Dermis blood vessel endothelial cell (primary cell): ENCODE measurements around the gene SNX25. TPM values are rescaled to one million over a fixed set of nuclear protein-coding genes. Genes with fewer than 3 reads are reported as not detected.
A peak's percentile ranks its signal among the peaks of the same experiment; 100 is the strongest.
"Not testable (repeated sequence)": the region's sequence is repeated elsewhere in the genome, so short reads cannot be mapped to it uniquely, and the experiment has no call there.

Source experiments
- DNase-seq: peaks from one replicate; pipeline ENCODE4 v3.0.0; 2010
- total RNA-seq: library from RNA; depleted of rRNA; stranded (reverse); fragments of >200 nt; gene quantifications from 2 replicates; pipeline ENCODE4 v1.2.3, GENCODE V29; 2014

SNX25 gene
- total RNA-seq, 1 donor from 2014 or later: 73.2 TPM

DNA sequence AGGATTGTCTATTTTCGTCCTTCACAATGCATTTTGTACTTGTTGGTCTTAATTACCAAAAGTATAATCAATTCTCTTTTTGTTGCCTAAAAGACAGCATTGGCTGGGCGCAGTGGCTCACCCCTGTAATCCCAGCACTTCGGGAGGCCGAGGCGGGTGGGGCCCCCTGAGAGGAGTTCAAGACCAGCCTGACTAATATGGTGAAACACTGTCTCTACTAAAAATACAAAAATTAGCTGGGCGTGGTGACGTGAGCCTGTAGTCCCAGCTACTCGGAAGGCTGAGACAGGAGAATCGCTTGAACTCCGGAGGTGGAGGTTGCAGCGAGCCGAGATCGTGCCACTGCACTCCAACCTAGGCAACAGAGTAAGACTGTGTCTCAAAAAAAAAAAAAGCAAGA lies 4.3 kb upstream of the SNX25 start:
- DNase-seq: not testable (repeated sequence)

DNA sequence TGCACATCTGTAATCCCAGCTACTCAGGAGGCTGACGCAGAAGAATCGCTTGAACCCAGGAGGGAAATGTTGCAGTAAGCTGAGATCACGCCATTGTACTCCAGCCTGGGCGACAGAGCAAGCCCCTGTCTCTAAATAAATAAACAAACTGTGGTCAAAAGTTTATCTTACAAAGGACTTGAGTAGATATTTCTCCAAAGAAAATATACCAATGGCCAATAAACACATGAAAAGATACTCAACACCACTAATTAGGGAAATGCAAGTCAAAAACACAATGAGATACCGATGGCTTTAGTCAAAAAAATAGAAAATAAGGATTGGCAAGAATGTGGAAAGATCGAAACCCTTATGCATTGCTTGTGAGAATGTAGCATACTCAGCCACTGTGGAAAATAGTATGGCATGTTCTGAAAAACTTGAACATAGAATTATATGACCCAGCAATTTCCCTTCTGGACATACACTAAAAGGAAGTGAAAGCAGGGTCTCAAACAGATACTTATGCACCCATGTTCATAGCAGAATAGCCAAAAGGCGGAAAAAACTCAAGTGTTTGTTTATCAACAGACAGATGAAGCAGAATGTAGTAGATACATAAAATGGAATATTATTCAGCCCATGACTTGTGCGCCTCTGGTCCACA lies 3.6 kb upstream of the SNX25 start:
- no peak for DNase-seq

DNA sequence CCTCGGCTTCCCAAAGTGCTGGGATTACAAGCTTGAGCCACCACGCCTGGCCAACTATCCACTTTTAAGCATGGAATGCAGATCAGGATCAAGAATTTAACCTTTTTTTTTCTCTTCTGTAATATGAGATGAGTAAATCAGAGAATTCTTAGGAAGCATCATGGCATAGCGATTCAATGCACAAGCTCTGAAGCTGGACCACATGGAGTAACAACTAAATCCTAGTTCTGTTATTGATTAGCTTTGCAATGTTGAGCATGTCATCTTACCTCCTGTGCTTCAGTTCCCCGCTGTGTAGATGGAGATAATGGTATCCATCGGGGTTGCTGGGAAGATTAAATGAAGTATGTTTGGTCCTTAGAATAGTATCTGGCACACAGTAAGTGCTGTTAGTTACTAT lies 1.9 kb upstream of the SNX25 start:
- no peak for DNase-seq

DNA sequence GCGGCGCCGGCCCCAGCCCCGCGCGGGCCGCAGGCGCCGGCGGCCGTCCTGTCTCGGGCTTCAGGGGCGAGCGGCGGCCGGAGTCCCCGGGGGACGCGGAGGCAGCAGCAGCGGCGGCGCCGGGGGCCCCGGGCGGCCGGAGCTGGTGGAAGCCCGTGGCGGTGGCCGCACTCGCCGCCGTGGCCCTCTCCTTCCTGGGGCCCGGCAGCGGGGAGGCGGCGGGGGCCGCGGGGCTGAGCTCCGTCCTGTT lies 379 bp downstream of the SNX25 start:
- not testable (repeated sequence) for DNase-seq

DNA sequence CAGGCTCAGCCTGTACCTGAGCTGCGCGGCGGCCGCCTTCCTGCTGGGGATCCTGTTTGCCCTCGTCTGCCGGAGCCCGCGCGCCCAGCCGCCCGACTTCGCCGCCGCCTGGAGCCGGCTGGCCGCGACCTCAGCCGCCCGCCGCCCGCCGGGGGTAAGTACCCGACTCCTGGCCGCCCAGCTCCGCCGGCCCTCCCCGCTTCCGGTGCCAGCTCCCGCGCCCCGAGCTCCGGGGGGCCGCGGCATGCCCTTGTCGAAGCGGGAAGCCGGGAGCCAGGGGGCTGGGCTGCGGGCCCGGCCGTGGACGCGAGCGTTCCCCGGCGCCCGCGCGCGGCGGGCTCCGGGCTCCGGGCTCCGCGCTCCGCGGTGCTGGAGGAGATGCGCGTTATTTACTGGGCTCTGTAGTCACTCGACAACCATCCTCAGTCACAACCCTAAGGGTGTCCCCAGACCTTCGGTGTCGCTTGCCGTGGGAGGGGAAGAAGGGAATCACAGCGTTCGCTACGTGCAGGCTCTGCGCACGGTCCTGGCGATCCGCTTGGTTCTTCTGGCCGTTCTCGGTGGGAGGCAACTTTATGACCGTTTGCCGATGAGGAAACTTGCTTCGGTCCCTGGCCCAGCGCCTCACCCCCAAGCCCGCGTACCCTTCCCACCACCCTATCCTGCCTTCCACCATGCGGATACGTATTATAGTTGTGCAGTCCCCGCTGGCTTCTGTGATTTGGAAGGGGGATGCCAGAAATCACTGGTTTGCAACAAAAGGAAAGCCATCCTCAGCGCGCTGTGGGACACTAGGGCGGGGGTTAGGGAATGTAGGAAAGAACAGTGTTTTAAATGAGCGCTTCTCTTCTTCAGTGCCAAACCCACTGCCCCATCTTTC lies 944 bp downstream of the SNX25 start:
- DNase-seq: peak; percentile 68

DNA sequence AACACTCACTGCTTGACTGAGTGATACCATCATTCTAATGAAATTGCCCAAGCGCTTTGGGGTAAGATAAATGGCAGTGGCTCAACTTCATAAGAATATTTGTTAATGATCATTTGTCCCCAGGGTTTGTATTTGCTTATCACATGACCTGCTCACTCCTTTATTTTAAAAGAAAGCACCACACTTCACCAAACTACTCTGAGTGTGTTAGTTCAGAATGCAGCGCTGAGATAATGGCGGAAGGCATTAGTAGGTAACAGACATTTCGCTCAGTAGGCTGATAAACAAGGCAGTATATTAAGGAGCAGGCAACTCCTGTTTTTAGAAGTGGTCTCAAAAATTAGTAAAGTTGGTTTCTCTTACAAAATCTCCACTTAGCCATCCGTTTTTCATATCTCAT lies 1.6 kb downstream of the SNX25 start:
- peak; percentile 44 for DNase-seq

DNA sequence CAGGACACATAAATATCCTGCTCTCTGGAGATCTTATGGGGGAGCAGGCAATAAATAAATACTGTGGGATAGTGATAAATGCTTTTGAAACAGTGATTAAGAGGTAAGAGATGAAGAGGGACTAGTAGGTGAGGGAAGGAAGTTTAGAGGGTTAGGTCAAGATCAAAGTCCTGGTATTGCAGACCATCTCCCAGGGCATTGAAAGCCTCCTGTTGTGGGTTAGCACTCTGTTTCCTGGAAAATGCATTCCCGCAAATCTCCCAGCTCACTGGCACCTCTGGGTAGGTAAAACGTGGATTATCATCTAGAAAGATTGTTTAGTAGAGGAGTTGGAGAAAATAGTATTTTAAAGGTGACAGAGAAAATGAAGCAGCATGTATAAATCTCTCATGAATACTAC lies 2.2 kb downstream of the SNX25 start:
- peak; percentile 17 for DNase-seq

DNA sequence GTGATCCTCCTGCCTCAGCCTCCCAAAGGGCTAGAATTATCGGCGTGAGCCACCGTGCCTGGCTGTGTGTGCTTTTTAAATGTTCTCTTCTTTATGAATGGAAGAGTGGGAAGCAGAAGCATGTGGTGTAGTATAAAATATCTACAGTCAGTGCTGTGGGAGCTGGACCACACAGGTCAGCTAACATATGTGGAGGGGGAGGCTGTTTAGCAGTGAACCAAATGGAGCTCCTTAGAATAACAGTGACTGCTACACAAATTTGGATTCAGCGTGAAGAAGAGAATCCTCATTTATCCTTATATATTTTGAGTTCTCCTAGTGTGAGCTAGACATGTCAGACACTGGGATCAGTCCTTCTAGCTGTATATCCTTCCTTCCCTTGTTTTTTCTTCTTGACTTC lies 3.2 kb downstream of the SNX25 start:
- no peak for DNase-seq

DNA sequence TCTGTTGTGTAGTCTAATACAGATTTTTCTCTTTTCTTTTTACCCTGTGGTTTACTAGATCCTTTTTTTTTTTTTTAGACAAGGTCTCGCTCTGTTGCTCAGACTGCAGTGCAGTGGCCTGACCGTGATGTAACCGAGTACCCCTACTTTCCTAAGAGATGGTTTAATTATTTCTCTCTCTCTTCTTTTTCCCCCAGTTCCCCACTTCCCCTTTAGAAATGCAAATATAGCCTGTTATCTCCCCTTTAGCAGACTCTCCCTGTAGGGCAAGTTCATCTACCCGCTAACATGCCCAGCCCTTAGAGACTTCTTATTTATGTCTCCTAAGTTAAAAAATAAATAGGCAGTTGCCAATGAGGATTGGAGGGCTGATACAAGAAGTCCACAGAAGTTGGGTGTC lies 4.5 kb downstream of the SNX25 start:
- no peak for DNase-seq

DNA sequence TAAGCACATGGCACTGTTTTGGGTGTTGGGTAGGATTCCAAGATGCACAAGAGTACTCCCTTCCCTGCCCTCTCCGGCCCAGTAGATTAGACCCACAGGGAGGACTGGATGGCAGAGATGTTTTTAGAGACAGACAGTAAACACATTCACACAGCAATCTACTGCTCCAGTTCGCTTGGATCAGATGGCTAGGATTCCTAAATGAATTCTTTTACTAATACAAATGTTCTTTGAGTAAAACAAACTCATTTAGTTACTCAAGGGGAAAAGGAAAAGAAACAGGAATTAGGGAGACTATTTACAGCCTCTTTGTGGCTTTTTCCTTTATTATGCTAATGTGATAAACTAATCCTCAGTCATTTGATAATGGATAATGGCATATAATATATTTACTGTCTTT lies 5.9 kb downstream of the SNX25 start:
- DNase-seq: no peak

DNA sequence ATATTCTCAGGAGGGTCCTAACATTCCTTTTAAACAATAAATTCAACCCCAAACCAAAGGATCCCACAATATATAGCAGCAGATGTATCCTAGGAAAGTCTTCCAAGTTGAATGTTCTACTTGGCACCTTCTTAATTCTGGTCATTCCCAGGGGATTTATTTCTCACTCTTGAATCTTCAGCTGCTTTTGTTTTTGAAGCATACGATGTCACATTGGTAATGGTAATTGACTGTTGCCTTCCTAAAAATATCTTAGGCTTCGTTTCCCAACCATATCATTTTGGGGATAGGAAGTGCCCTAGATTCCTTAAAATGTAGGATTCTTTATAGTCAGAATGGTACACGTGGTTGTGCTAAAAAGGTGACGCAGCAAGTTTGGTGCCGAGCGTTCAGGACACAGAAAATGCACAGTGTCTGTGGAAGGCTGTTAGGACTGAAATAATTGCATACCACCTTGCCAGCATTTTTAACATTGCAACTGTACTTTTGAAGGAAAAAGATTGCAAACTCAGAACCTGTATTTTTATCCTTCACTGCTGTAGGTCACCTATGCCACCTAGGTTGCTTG lies 8.1 kb downstream of the SNX25 start:
- DNase-seq: no peak

DNA sequence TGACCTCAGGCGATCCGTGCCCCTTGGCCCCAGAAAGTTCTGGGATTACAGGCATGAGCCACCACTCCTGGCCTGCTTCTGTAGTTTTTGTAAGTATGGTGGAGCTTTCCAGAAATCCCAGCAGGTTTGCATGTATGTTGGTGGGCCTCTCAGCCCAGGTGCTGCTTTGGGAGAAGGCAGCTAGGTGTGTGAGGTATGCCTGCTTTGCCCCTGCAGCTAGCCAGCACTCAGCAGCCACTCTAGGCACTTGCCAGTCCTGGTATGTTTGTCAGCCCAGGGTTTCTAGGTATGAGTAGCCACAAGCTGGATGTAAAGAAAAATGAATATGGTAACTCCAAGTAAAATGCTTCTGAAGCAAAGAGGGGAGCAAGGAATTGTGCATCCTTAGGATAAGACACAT lies 8.9 kb downstream of the SNX25 start:
- no peak for DNase-seq

DNA sequence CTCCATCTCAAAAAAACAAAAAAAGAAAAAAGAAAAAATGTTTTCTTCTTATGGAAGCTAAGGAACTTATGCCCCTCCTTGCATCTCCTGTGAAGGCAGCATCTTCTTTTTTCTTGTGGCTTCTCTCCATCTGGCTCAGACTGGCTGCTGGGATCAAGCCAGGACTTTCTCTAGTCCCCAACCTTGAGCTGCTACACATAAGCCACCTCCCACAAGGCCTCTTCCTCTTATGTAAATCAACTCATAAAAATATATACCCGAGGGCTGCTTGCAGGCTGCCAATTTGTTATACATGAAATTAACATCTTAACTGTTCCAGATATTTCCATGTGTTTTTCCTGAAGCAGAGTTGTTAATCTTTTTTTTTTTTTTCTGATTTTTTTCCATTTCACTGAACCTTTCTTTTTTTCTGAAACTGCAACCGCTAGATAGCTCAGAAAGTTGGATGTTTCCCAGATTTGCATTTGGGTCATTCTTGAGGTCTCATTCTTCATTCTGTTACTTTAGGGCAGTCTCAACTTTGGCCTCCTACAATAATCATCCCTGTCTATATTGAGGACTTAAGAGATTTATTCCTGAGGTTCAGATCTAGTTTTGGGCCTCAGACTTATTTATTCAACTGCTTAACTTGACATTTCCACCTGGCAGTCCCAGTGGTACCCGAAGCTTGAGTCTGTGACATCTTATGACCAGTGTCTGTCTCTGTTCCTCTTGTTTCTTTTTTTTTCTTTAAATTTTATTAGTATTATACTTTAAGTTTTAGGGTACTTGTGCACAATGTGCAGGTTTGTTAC lies 10.3 kb downstream of the SNX25 start:
- peak; percentile 15 for DNase-seq

DNA sequence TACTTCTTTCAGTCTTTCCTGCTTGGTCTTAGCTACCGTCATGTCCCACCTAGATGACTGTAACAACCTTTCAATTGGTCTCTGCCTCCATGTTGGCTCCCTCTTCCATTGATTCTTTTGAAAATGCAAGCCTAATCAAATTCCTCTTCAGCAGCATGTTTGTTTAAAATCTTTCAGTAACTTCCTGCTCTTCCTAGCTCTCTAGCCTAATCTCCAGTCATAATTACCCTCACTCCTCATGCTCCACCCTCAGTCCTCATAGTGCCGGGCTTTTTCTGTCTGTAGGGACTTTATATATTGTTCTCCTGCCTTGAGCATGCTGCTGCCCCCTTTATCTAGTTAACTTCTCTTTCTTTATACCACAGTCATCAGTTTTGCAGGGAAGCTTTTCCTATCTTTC lies 12.1 kb downstream of the SNX25 start:
- DNase-seq: no peak

DNA sequence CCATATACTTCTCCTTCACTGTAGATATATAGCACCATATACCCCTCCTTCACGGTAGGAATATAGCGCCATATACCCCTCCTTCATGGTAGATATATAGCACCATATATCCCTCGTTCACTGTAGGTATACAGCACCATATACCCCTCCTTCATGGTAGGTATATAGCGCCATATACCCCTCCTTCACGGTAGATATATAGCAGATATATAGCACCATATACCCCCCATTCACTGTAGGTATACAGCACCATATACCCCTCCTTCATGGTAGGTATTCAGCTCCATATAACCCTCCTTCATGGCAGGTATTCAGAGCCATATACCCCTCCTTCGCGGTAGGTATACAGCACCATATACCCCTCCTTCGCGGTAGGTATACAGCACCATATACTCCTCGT lies 12.5 kb downstream of the SNX25 start:
- no peak for DNase-seq

DNA sequence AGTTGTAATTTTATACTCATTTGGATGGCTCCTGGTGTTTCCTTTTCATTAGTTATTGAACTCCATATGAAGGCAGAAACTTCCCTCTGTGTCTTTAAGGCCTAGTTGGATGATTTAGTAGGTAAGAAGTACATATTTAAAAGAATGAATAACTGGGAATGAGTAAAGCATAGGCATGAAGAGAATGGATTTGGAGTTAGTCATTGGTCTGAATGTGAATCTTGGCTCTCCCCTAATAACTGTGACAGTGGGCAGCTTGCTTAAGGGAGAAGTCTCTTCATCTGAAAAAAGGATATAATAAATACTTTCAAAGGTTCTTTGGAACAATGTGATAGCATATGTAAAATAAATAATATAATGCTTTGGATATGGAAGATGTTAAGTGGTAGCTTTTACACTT lies 13.2 kb downstream of the SNX25 start:
- no peak for DNase-seq

DNA sequence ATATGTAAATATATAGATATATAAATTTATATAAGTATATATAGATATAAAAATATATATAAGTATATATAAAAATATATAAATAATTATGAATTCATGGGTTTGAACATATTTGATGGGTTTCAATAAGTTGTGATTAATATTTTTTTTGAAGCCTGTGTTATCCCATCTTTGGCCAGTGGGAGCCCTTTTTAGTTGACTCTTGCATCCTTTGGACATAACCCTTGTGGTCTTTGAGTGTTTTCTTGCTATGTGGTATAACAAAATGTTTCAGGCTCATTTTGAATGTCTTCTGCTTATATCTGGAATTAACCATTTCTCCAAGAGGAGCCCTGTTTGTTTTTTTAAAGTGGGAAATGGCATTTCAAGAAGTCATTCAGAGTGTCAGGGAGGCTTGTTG lies 15.2 kb downstream of the SNX25 start:
- no peak for DNase-seq

DNA sequence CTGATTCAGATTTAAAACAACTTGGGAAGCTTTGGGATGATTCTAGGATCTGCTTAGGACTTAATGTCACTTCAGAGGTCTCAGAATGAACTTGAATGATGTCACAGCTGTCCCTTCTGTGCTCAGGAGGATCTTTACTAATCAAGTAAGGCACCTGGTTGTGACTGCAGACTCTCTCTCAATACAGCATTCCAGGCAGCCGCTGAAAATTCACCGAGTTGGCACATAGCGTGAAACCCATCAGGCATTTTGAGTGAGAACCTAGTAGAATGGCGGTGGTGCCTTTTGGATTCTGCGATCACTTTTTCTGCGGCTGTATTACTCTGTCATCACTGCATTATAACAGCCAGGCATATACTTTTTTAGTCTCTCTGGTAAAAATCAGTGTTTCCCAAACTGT lies 16.5 kb downstream of the SNX25 start:
- DNase-seq: no peak

DNA sequence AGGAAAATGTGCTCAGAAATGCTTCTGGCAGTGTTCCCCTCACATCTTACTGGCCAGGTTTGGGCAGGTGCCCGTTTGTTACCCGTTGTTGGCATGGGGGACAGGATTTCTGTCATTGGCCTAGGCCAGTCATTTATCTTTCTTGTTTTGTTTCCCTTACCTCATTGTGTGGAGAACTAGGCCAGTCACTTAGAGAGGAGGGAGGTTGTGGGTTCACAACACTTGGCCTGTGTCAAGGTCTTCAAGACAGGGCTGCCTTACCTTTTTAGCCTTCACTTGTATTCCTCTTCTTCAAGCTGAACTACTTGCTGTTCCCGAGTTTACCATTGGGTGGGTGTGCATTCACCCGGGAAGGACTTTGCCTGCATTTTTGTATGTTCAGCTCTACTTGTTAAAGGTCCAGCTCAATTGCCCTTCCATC lies 17.7 kb downstream of the SNX25 start:
- DNase-seq: peak; percentile 20

DNA sequence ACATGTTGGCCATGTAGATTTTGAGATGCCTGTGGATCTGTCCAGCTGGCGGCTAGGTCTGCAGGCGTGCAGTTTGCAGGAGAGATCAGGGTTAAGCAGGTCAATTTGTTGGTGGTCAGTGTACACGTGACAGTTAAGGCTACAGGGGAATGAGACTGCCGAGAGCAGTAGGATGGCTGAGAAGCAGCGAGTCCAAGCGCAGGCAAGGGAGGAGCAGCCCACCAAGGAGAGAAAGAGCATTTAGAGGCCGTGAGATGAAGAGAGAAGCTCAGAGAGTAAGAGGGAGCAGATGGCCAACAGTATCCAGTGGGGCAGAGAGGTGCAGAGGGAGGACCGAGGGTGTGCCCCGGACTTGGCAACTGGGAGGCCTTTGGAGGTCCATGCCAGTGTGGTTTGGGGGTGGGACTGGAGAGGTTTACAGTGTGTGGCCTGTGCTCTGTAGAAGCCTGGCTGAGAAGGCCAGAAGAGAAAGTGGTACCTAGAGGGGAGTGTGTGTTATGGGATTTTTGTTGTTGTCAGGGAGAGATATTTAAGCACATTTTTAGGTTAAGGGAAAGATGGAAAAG lies 18.4 kb downstream of the SNX25 start:
- no peak for DNase-seq

DNA sequence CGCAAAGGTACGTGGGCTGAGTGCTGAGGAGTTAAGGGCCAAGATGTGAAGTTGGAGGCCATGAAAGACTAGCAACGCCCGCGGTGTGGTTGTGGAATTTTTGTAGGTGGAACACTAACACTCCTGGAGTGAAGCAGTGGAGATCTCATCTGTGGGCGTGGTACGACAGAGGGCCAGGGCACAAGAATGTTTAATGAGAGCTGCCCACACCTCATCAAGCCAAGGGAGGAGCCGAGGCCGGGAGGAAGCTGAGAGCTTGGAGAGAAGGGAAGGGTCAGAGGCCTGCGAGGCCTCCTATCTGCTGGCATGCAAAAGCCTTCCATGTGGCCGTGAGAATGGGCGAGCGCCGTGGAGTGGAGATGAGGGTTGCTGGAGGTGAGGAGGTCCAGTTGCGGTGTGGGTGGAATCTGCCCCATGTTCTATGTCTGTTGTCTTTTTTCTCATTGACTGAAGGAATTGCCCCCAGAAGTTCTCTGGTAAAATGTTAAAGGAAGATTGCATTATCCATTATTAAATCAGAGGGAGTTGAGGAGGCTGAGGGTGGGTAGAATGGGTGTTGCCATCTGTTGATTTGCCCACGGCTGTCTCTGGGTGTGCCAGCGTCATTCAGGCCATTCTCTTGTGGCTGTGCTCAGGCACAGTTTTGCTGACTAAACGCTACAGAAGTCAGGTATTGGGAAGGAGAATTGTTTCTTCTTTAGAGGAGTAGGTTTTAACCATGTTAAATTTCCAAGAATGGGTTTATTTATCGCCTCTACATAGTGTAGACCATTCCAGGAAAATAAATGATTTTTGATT lies 19.8 kb downstream of the SNX25 start:
- no peak for DNase-seq

DNA sequence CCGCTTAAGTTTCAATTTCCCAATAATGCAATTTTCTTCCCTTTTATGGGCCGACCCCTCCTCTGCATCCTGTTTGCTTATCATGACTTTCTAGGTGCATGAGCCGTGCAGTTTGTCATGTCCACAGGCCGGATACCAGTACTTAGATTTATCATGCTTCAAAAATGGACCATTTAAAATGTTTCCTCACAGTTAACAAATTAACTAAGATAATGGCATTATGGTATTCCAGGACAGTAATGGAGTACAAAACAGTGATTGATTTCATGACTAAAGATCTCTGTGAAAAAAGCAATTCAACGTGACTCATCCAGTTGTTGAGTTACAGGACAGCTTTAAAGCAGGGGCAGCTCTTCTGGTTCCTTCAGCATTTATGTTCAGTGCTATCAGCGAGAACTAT lies 23.0 kb downstream of the SNX25 start:
- DNase-seq: peak; percentile 34
